GM13977 (cell line): Measurements from ENCODE around the gene COL4A2.

Experiments
- DNase-seq: peaks from one replicate; pipeline ENCODE4 v3.0.0; 2012; ENCODE audit warnings: low spot score
- CTCF ChIP-seq: IDR thresholded peaks from 2 replicates; pipeline ENCODE4 v1.5.1; 2012; ENCODE audit warnings: mild to moderate bottlenecking, control low read depth; ENCODE audit not compliant: insufficient read depth; ENCODE audit errors: extremely low read depth, missing control alignments
- in situ Hi-C: fragments of 300-500 bp; cut with MboI; formaldehyde crosslinking; loops from one replicate; pipeline ENCODE4 v1.12.0; 2022; ENCODE audit warnings: low sequenced_read_pairs, low pct_unique_long_range_greater_than_20kb, mixed read lengths, inconsistent platforms; ENCODE audit not compliant: unreplicated experiment

The COL4A2 gene

GRCh38 chr13:110412132-110412914 is 105.2 kb downstream of the COL4A2 start:
- peak; percentile 86 for DNase-seq
- TF ChIP-seq CTCF = peak; percentile 84
- in situ Hi-C loops = loop anchor here (10.0 kb wide), 1 partner anchor 188 kb away; no protein-coding TSS in a partner anchor

GRCh38 chr13:110413016-110413675 is 106.1 kb downstream of the COL4A2 start:
- in situ Hi-C loops = loop anchor here (10.0 kb wide), 1 partner anchor 188 kb away; no protein-coding TSS in a partner anchor
- no peak for TF ChIP-seq CTCF
- no peak for DNase-seq

- DNase-seq = no peak
- TF ChIP-seq CTCF = no peak
- in situ Hi-C loops = loop anchor here (10.0 kb wide), 1 partner anchor 189 kb away; no protein-coding TSS in a partner anchor
Measured at GRCh38 chr13:110413676-110414040, 106.6 kb downstream of the COL4A2 start.

GRCh38 chr13:110414283-110414682 is 107.2 kb downstream of the COL4A2 start:
- no peak for DNase-seq
- no peak for TF ChIP-seq CTCF
- in situ Hi-C loops = loop anchor here (10.0 kb wide), 1 partner anchor 189 kb away; no protein-coding TSS in a partner anchor

GRCh38 chr13:110414931-110415330 is 107.8 kb downstream of the COL4A2 start:
- DNase-seq = no peak
- TF ChIP-seq CTCF = no peak
- in situ Hi-C loops = loop anchor here (10.0 kb wide), 1 partner anchor 190 kb away; no protein-coding TSS in a partner anchor

- TF ChIP-seq CTCF = no peak
- in situ Hi-C loops = loop anchor here (10.0 kb wide), 1 partner anchor 191 kb away; no protein-coding TSS in a partner anchor
- DNase-seq = no peak
Measured at GRCh38 chr13:110415669-110416068, 108.6 kb downstream of the COL4A2 start.
